Stimulated activated naive B cell treated with anti-CD40 and anti-IgM and Interleukin-4, amounts not matched to agents 10 μg/mL and 1 μg/mL and 100 μg/mL, for 72 hours (primary cell): ENCODE measurements around the gene SUPT3H.
"Not testable (repeated sequence)": the region's sequence is repeated elsewhere in the genome, so short reads cannot be mapped to it uniquely, and the experiment has no call there.

ENCODE experiments used
- ATAC-seq, 2 donors: fragments of 150-1000 bp; cut with Tn5 transposase; replicated peaks; 2 replicates each; pipeline ENCODE4 v1.10.0; 2021; ENCODE audit warnings: moderate library complexity in 1 of 2
- DNase-seq: peaks from one replicate; pipeline ENCODE4 v3.0.0; 2021
- H3K27ac Mint-ChIP-seq: one replicate; pipeline ENCODE4 v1.8.0; 2022; ENCODE audit warnings: mild to moderate bottlenecking, mixed read lengths
- H3K27me3 Mint-ChIP-seq, 2 donors: one replicate each; pipeline ENCODE4 v1.8.0; 2022; ENCODE audit warnings: mixed read lengths in 2 of 2
- H3K36me3 Mint-ChIP-seq, 2 donors: one replicate each; pipeline ENCODE4 v1.8.0; 2022; ENCODE audit warnings: mixed read lengths in 2 of 2, mild to moderate bottlenecking in 1 of 2
- H3K4me1 Mint-ChIP-seq, 2 donors: one replicate each; pipeline ENCODE4 v1.8.0; 2022; ENCODE audit warnings: mixed read lengths in 2 of 2, mild to moderate bottlenecking in 1 of 2
- H3K4me3 Mint-ChIP-seq, 2 donors: one replicate each; pipeline ENCODE4 v1.8.0; 2022; ENCODE audit warnings: mild to moderate bottlenecking in 2 of 2, mixed read lengths in 2 of 2, moderate library complexity in 1 of 2
- H3K9me3 Mint-ChIP-seq, 2 donors: one replicate each; pipeline ENCODE4 v1.8.0; 2022; ENCODE audit warnings: mixed read lengths in 2 of 2, mild to moderate bottlenecking in 1 of 2

The SUPT3H gene

GRCh38 chr6:45072673-45073072 is 305.1 kb downstream of the SUPT3H start:
- H3K36me3 Mint-ChIP-seq, result peaks cover 0 to 2% of the 10 kb centered on the region in 2 donors
- no peaks in the 10 kb centered on the region for H3K9me3 Mint-ChIP-seq
- peaks cover 7 to 13% of the 10 kb centered on the region in 2 donors for H3K4me1 Mint-ChIP-seq
- H3K27ac Mint-ChIP-seq, result no peak overlapping the region
- no peak for ATAC-seq
- H3K4me3 Mint-ChIP-seq, result no peak overlapping the region
- no peaks in the 10 kb centered on the region for H3K27me3 Mint-ChIP-seq
- DNase-seq, result no peak

DNA sequence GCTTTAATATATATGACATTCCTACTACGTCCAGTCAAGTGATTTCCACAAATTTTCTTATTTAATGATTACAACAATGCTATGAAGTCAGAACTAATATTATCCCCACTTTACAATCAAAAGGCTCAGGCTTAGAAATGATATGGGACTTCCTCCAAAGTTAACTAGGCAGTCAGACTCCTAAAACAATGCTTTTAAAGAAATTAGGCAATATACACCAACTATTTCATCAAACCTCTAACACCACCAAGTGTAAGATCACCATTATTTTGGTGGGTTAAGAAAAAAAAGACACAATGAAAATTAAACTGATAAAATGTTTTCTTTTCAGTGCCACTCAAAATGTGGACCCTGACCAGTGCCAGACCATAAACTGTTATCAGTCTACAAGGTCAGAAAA is 305.7 kb downstream of the SUPT3H start:
- no peaks in the 10 kb centered on the region for H3K36me3 Mint-ChIP-seq
- H3K4me3 Mint-ChIP-seq, result no peak overlapping the region

DNA sequence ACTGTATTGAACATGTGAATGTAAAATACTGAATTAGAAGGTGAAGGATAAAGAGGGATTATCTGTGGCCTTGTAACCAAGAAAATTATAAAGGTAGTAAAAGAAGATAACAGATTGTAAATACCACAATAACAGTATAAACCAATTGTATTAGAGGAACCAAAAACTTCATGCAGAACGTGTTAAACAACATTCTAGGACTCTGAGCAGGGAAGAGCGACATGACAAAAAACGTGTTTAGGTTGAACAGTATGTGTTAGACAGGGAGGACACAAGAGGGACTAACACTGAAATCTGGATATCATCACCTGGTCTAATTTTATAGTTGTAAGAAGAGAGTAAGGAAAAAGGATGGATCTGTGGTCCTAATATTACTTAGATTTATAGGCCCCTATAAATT is 308.6 kb downstream of the SUPT3H start:
- Mint-ChIP-seq H3K4me1 (peaks cover 4 to 7% of the 10 kb centered on the region in 2 donors), H3K4me3 (no peak overlapping the region), H3K9me3 (no peaks in the 10 kb centered on the region), H3K27me3 (no peaks in the 10 kb centered on the region), H3K27ac (no peak overlapping the region), H3K36me3 (no peaks in the 10 kb centered on the region)
- DNase-seq, result no peak
- no peak for ATAC-seq

More for the DNA sequence above, 305.7 kb downstream of the SUPT3H start:
- Mint-ChIP-seq H3K9me3 (no peaks in the 10 kb centered on the region), H3K4me1 (peaks cover 7 to 13% of the 10 kb centered on the region in 2 donors), H3K27me3 (no peaks in the 10 kb centered on the region), H3K27ac (no peak overlapping the region)
- ATAC-seq (no peak), DNase-seq (no peak)

GRCh38 chr6:45067446-45067845 is 310.3 kb downstream of the SUPT3H start:
- ATAC-seq, H3K4me3 Mint-ChIP-seq: not testable (repeated sequence)

GRCh38 chr6:45062659-45063058 is 315.1 kb downstream of the SUPT3H start:
- ATAC-seq, H3K4me3 Mint-ChIP-seq, H3K27me3 Mint-ChIP-seq, H3K9me3 Mint-ChIP-seq, DNase-seq, H3K4me1 Mint-ChIP-seq, H3K27ac Mint-ChIP-seq: not testable (repeated sequence)
- peaks cover 8 to 11% of the 10 kb centered on the region in 2 donors for H3K36me3 Mint-ChIP-seq

More at GRCh38 chr6:45067446-45067845, 310.3 kb downstream of the SUPT3H start:
- not testable (repeated sequence) for H3K4me1 Mint-ChIP-seq, H3K9me3 Mint-ChIP-seq, DNase-seq, H3K36me3 Mint-ChIP-seq, H3K27ac Mint-ChIP-seq, H3K27me3 Mint-ChIP-seq

DNA sequence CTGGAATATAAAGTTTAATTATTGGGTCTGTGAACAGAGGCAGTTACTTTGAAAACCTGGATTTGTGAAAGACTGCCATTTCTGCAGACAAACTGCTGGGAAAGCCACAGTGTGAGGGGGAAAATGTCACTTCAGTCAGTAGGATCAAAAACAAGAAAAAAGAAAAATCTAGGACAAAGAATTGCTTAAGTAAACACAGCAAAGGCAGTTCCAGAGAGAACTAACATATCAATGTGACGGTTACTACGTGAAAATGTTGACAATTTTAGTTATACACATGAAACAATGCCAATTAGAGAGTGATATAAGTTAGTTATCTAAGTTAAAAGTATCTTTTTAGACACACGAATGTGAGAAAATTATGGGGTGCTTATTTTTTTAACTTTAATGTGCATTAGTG is 320.0 kb downstream of the SUPT3H start:
- Mint-ChIP-seq H3K9me3 (peaks cover 8 to 12% of the 10 kb centered on the region in 2 donors), H3K4me3 (no peak overlapping the region), H3K4me1 (peaks cover 0 to 1% of the 10 kb centered on the region in 2 donors), H3K27ac (no peak overlapping the region), H3K27me3 (no peaks in the 10 kb centered on the region), H3K36me3 (peaks cover 8 to 13% of the 10 kb centered on the region in 2 donors)
- no peak for ATAC-seq
- DNase-seq, result no peak

DNA sequence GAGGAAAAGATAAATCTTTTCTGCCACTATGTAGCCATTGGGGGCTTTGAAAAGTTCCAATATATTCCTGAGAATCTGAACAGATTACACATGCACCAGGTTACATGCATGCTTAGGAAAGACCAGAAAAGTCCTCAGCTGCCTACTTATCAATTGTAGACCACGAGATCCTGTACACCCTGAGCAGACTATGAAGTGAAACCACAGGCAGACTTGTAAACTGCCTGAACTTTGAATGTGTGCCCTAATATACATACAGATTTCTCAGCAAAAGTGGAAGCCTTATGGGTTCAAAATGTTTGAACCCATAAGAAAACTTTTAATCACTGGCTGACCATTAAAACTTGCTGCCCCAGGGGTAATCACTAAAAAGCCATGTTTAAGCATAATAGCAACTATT is 323.1 kb downstream of the SUPT3H start:
- no peak overlapping the region for H3K27ac Mint-ChIP-seq

DNA sequence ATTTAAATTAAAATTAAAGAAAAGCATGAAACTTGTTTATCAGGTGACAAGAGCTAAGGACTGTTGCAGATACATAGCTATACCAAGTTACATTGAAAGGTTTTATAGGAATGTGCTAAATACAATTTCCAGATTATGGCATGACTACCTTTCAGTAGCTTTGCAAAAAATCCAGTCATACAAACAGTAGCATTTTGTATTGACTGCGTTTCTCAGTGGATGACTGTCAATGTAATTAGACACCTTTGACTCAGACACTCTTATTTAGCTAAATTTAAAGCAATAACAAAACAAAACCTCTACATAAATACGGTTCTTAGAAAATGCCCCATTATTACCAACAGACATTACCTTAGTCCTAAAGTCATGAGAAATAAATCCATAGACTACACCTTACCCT is 325.4 kb downstream of the SUPT3H start:
- ATAC-seq, result no peak
- Mint-ChIP-seq H3K4me3 (no peak overlapping the region), H3K4me1 (peaks cover 6 to 12% of the 10 kb centered on the region in 2 donors), H3K9me3 (peaks cover 4 to 5% of the 10 kb centered on the region in 2 donors), H3K27me3 (no peaks in the 10 kb centered on the region), H3K36me3 (peaks cover 0 to 4% of the 10 kb centered on the region in 2 donors), H3K27ac (no peak overlapping the region)
- DNase-seq, result no peak

More for the DNA sequence above, 323.1 kb downstream of the SUPT3H start:
- ATAC-seq (peak in 1 of 2 donors; percentile 66), DNase-seq (no peak)
- peaks cover 3 to 7% of the 10 kb centered on the region in 2 donors for H3K9me3 Mint-ChIP-seq
- H3K4me3 Mint-ChIP-seq, result no peak overlapping the region
- no peaks in the 10 kb centered on the region for H3K27me3 Mint-ChIP-seq
- H3K4me1 Mint-ChIP-seq, result peaks cover 1 to 5% of the 10 kb centered on the region in 2 donors
- H3K36me3 Mint-ChIP-seq, result peaks cover 0 to 7% of the 10 kb centered on the region in 2 donors

- Mint-ChIP-seq H3K4me1 (peaks cover 8 to 21% of the 10 kb centered on the region in 2 donors), H3K9me3 (peaks cover 0 to 2% of the 10 kb centered on the region in 2 donors), H3K36me3 (peaks cover 0 to 4% of the 10 kb centered on the region in 2 donors), H3K27ac (peak overlapping the region; percentile 42), H3K4me3 (no peak overlapping the region), H3K27me3 (no peaks in the 10 kb centered on the region)
- DNase-seq (peak; percentile 2), ATAC-seq (peak; percentile 85 to 94)
These were observed 328.4 kb downstream of the SUPT3H start for GRCh38 chr6:45049188-45049843.

GRCh38 chr6:45047573-45047972 is 330.2 kb downstream of the SUPT3H start:
- no peaks in the 10 kb centered on the region for H3K27me3 Mint-ChIP-seq
- ATAC-seq (no peak), DNase-seq (no peak)
- H3K4me3 Mint-ChIP-seq, result no peak overlapping the region
- H3K4me1 Mint-ChIP-seq, result peaks cover 11 to 24% of the 10 kb centered on the region in 2 donors
- no peak overlapping the region for H3K27ac Mint-ChIP-seq
- H3K9me3 Mint-ChIP-seq, result peaks cover 0 to 2% of the 10 kb centered on the region in 2 donors
- H3K36me3 Mint-ChIP-seq, result peaks cover 0 to under 1% of the 10 kb centered on the region in 2 donors

GRCh38 chr6:45045253-45045601 is 332.5 kb downstream of the SUPT3H start:
- DNase-seq (no peak), ATAC-seq (no peak)
- Mint-ChIP-seq H3K4me1 (peaks cover 11 to 19% of the 10 kb centered on the region in 2 donors), H3K36me3 (no peaks in the 10 kb centered on the region), H3K27me3 (no peaks in the 10 kb centered on the region), H3K9me3 (peaks cover 0 to 2% of the 10 kb centered on the region in 2 donors), H3K4me3 (no peak overlapping the region), H3K27ac (no peak overlapping the region)

DNA sequence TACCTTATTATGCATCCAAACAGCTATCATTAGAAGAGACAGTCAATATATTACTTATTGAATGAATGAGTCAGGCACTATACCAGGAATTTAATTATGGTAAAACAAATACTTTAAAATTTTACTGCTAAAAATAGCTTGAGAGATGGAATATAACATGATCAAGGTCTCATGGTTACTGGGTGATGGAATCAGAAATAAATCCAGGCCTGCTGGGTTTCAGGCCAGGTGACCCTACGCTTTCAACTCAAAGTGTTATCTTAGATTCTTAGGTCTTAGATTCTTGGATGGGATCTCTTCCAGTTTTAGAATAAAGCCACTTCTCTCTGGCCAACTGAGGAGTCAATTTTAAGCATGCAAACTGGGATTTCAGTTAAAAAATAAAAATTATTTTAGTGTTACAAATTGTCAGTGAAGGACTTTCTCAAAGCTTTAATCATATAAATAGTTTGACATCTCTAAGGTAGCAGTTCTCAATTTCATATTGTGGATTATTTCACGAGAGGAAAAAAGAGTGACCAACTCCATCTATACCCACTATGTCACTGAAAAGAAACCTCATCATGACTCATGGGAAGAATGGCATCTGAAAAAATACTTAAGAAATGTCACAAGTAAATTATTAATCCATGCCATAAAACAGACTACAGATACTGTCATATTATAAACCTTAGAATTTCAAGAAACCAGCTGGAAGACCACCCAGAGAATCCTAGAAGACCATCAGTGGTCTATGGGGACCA is 333.1 kb downstream of the SUPT3H start:
- no peak for ATAC-seq
- H3K27ac Mint-ChIP-seq, result no peak overlapping the region

GRCh38 chr6:45044086-45044485 is 333.6 kb downstream of the SUPT3H start:
- Mint-ChIP-seq H3K27me3 (no peaks in the 10 kb centered on the region), H3K27ac (no peak overlapping the region), H3K4me3 (no peak overlapping the region), H3K36me3 (no peaks in the 10 kb centered on the region), H3K4me1 (peaks cover 8 to 14% of the 10 kb centered on the region in 2 donors), H3K9me3 (peaks cover 0 to 2% of the 10 kb centered on the region in 2 donors)
- DNase-seq, result no peak
- ATAC-seq, result no peak

More for the DNA sequence above, 333.1 kb downstream of the SUPT3H start:
- no peak overlapping the region for H3K4me3 Mint-ChIP-seq
- H3K4me1 Mint-ChIP-seq, result peaks cover 11 to 19% of the 10 kb centered on the region in 2 donors
- no peaks in the 10 kb centered on the region for H3K27me3 Mint-ChIP-seq
- H3K36me3 Mint-ChIP-seq, result no peaks in the 10 kb centered on the region
- DNase-seq, result no peak
- peaks cover 0 to 2% of the 10 kb centered on the region in 2 donors for H3K9me3 Mint-ChIP-seq

GRCh38 chr6:45042673-45043072 is 335.1 kb downstream of the SUPT3H start:
- DNase-seq, H3K9me3 Mint-ChIP-seq, H3K27me3 Mint-ChIP-seq, H3K4me3 Mint-ChIP-seq, ATAC-seq, H3K27ac Mint-ChIP-seq, H3K36me3 Mint-ChIP-seq: not testable (repeated sequence)
- H3K4me1 Mint-ChIP-seq, result peaks cover 7 to 12% of the 10 kb centered on the region in 2 donors

DNA sequence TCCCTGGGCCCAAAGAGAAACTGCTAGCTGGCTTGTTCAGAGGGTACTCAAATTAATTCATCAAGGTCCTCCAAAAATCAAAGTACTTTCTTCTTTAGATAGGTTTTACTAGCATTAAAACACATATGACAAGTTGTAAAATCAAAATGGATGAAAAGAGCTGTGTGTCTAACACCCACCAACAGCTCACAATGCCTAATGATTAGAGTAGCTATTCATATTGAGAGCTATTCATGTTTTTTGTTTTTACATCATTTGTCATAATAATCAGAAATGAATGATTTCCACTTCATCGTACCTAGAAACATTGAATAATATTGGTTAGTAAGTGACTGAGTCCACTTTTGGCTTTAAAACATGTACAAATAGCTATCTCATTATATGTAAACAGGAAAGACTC is 339.5 kb downstream of the SUPT3H start:
- Mint-ChIP-seq H3K27me3 (no peaks in the 10 kb centered on the region), H3K9me3 (no peaks in the 10 kb centered on the region), H3K27ac (no peak overlapping the region), H3K4me1 (peaks cover 0 to 1% of the 10 kb centered on the region in 2 donors), H3K36me3 (no peaks in the 10 kb centered on the region), H3K4me3 (no peak overlapping the region)
- DNase-seq, result no peak
- no peak for ATAC-seq
